Measurements from ENCODE around the gene ADORA1.

The ADORA1 gene

GRCh38 chr1:203124011-203124410, 3.5 kb upstream of the ADORA1 start:
- DNase-seq = no peak

GRCh38 chr1:203124546-203125317, 2.8 kb upstream of the ADORA1 start:
- DNase-seq = peak; percentile 25

- DNase-seq = no peak
Observed at GRCh38 chr1:203126151-203126865, 1.2 kb upstream of the ADORA1 start.

GRCh38 chr1:203126866-203127665, 460 bp upstream of the ADORA1 start:
- no peak for DNase-seq

- DNase-seq = no peak
Observed at GRCh38 chr1:203128431-203128715, 847 bp downstream of the ADORA1 start.

- DNase-seq = no peak
Observed at GRCh38 chr1:203128716-203129500, 1.4 kb downstream of the ADORA1 start.

- peak; percentile 48 for DNase-seq
Observed at GRCh38 chr1:203129501-203130231, 2.1 kb downstream of the ADORA1 start.

GRCh38 chr1:203130358-203130985, 2.9 kb downstream of the ADORA1 start:
- peak; percentile 48 for DNase-seq

- DNase-seq = no peak
Observed at GRCh38 chr1:203131548-203132200, 4.1 kb downstream of the ADORA1 start.

GRCh38 chr1:203133970-203134725, 6.6 kb downstream of the ADORA1 start:
- no peak for DNase-seq

- no peak for DNase-seq
Observed at GRCh38 chr1:203135636-203136305, 8.2 kb downstream of the ADORA1 start.

- DNase-seq = no peak
Observed at GRCh38 chr1:203136409-203137042, 9.0 kb downstream of the ADORA1 start.

- DNase-seq = no peak
Observed at GRCh38 chr1:203137324-203137723, 9.8 kb downstream of the ADORA1 start.

- no peak for DNase-seq
Observed at GRCh38 chr1:203138066-203138465, 10.5 kb downstream of the ADORA1 start.

GRCh38 chr1:203139976-203140475, 12.5 kb downstream of the ADORA1 start:
- no peak for DNase-seq

- DNase-seq = no peak
Observed at GRCh38 chr1:203140743-203141520, 13.4 kb downstream of the ADORA1 start.

- DNase-seq = no peak
Observed at GRCh38 chr1:203142124-203142523, 14.6 kb downstream of the ADORA1 start.

All from NCI-H1105 treated with DMSO at 0.1 percent for 48 hours (cell line).